ENCODE data around the gene FOXN1. TPM values are rescaled to one million over a fixed set of nuclear protein-coding genes. Genes with fewer than 3 reads are reported as not detected.

Gene FOXN1
- total RNA-seq, 2 experiments from 2014 or later: not detected

- ChIA-PET CTCF (interaction anchor here (1.0 to 1.5 kb wide), 2 partner anchors 83 to 114 kb away, joined by 3 read pairs; no protein-coding TSS in a partner anchor), POLR2A (no interaction called here)
These were observed 7.3 kb upstream of the FOXN1 start for GRCh38 chr17:28498652-28499363.

GRCh38 chr17:28499364-28499664 lies 6.8 kb upstream of the FOXN1 start:
- ChIA-PET CTCF (interaction anchor here (1.0 to 1.5 kb wide), 2 partner anchors 82 to 113 kb away, joined by 3 read pairs; no protein-coding TSS in a partner anchor), POLR2A (no interaction called here)

DNA sequence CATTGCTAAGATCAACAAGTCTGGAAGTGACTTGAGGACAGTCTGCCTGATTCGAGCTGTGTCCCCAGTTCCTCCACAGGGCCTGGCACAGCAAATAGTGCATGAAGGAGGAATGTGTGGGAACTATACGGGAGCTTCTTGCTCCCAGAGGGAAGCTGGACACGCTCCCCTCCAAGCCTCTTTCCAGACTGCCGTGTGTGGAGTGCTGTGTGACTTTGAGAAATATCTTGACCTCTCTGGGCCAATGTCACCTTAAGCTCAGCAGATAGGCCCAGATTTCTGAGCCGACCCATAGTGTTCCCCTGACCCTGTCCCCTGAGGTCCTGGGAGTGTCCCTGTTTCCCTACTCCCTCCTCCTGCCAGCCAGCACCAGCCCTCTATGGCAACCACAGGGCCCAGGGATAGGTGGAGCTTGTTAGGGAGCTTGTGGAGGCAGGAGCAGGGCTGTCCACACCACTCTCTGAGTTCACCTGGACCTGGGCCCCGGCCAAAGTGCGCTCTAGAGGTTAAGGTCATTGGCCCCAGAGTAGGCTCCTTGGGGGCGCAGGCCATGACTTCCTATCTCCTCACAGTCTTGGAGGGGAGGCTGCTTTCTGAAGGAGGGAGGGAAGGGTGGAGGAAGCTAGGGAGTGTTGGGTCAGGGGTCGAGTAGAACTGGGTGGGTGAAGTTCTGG lies 6.3 kb upstream of the FOXN1 start:
- ChIA-PET POLR2A (no interaction called here), CTCF (interaction anchor here (1.5 kb wide), 1 partner anchor 113 kb away, joined by 3 read pairs; no protein-coding TSS in a partner anchor)

- ChIA-PET POLR2A (no interaction called here), CTCF (no interaction called here)
These were observed 5.3 kb upstream of the FOXN1 start for GRCh38 chr17:28500712-28501379.

DNA sequence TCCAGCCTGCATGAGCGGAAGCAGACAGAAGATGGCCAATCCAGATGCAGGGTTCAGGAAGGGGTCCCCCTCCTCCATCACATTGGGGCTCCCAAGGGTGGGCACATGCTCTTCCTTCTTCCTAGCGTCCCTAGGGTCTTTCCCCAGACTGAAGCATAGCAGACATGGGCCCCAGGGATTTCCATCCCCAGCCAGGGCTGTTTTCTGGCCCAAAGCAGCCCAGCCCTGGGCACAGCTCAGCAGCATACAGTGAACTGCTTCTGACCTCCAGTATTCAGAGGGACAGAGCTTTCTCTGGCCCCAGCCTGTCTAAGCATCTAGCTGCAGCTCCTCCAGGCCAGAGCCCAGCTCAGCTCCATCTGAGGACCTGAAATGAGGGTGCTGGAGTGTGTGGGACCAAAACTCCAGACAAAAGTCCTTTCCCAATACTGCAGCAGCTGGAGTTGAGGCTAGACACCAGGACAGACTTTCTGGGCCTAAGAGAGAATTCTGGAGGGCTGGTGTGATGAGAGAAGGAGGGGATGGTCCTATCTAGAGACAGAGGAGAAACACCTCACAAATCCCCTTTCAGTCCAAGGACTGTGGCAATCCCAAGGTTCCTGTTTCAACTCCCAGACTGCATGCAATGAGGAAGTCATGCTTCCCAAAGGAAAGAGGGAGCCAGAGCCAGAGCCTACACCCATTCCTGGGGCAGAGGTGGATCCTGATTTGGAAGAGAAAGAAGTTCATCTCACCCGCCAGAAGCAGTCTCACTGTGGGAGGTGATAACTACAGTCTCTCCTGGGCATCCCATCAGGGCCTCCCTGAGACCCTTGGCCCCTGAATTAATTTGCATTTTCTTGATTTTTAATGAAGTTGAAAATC lies 4.5 kb upstream of the FOXN1 start:
- POLR2A ChIA-PET: no interaction called here
- CTCF ChIA-PET: interaction anchor here (1.7 kb wide), 1 partner anchor 39 kb away, joined by 4 read pairs; no protein-coding TSS in a partner anchor

DNA sequence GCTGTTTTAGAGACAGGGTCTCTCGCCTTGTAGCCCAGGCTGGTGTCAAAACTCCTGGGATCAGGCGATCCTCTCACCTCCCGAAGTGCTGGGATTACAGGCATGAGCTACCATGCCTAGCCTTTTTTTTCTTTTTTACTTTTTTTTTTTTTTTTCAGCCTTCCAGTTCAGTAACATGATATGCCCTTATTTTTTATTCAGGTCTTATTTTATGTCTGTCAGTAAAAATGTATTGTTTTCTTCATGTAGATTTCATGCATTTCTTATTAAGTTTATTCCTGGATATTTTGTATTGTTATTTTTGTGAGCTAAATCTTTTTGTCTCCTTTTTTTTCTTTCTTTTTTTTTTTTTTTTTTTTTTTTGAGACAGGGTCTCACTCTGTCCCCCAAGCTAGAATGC lies 2.7 kb upstream of the FOXN1 start:
- ChIA-PET POLR2A (no interaction called here), CTCF (interaction anchor here (1.4 kb wide), 1 partner anchor 8 kb away, joined by 3 read pairs; no protein-coding TSS in a partner anchor)

DNA sequence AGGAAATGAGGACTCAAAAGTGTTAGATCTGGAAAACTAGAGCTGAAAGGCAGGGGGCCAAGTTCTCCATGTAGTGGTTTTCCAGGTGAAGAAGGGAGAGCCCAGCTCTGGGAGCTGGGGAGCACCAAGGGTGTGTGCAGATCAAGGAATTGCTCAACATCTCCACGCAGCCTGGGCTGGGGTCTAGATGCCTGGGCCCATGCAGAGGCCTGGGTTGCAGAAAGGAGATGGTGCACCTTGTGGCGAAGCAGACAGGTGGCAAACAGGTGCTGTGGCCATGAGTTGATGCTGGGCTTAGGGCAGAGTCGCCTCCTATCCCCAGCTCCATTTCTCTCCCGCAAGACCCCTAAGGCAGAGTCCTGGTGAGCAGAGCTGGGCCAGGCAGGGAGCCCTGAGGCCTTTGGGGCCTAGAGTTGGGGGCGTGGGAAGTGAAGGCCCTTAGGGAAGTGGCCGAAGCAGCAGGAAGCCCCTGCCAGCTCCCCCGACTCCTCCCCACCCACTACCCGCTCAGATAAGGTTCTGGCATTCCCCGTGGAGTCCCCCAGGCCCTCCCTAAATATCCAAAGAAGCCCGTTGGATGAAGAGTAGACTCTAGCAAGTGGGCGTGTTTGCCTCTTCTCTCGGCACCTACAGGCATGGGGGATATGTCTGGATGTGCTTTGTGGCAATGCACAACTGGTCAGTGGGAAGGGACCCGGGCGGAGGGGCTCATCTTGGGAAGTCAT lies 777 bp downstream of the FOXN1 start:
- POLR2A ChIA-PET: no interaction called here
- CTCF ChIA-PET: interaction anchor here (0.7 kb wide), 1 partner anchor 46 kb away, joined by 3 read pairs; no protein-coding TSS in a partner anchor

- ChIA-PET CTCF (no interaction called here), POLR2A (no interaction called here)
These were observed 1.5 kb downstream of the FOXN1 start for GRCh38 chr17:28507567-28508203.

GRCh38 chr17:28508211-28508724 lies 2.1 kb downstream of the FOXN1 start:
- POLR2A ChIA-PET: no interaction called here

GRCh38 chr17:28509789-28510188 lies 3.6 kb downstream of the FOXN1 start:
- ChIA-PET POLR2A (no interaction called here), CTCF (interaction anchor here (0.5 kb wide), 1 partner anchor 125 kb away, joined by 3 read pairs; no protein-coding TSS in a partner anchor)

More at GRCh38 chr17:28508211-28508724, 2.1 kb downstream of the FOXN1 start:
- CTCF ChIA-PET: no interaction called here

DNA sequence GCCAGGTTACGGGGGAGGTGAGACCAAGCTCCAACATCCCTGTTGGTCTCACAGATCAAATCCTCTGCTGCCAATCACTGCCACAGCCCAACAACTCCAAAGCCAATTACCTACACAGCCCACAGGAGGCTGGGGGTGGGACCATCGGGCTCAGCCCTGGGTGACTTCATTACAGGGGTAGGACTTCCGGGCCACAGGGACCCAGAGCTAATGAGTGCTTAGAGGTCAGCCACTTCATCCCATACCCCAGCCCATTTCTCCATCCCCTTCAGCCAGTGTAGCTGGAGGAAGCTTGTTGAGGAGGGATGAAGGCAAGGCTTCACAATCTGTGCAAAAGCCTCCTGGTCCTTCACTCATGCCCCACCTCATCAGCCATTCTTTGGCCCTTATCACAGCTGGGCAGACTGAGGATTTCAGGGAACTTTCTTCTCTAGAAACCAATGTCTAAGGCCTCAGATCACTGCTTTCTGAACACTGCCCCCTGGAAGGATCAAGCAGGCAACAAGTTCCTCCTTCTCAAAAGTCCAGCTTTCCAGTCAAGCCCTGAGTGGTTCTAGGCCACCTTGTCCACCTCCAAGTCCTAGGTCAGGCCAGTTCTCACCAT lies 5.8 kb downstream of the FOXN1 start:
- ChIA-PET POLR2A (no interaction called here), CTCF (interaction anchor here (0.7 kb wide), 1 partner anchor 28 kb away, joined by 3 read pairs; no protein-coding TSS in a partner anchor)

GRCh38 chr17:28513476-28513875 lies 7.3 kb downstream of the FOXN1 start:
- POLR2A ChIA-PET: no interaction called here
- CTCF ChIA-PET: interaction anchor here (0.7 kb wide), 1 partner anchor 24 kb away, joined by 3 read pairs; no protein-coding TSS in a partner anchor

DNA sequence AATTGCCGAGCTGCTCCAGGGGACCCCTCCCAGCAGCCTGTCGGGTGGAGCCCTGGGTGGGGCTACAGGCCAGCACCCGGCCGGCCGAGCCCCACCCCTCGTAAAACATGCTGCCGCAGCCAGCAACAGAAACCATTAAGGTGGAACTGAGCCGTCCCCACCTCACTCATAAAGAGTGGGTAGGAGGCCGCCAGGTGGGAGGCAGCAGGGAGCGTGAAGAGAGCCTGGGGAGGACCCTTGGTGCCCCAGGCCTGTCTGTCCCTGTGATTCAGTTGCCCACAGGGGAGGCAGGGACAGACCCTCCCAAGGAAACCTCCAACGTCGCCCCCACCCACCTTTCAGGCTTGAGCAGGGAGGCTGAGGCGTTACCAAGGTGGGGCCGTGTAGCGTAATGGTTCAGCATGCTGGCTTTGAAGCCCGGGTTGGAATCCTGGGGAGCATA lies 8.4 kb downstream of the FOXN1 start:
- CTCF ChIA-PET: no interaction called here
- POLR2A ChIA-PET: no interaction called here

- CTCF ChIA-PET: no interaction called here
- POLR2A ChIA-PET: no interaction called here
These were observed 9.4 kb downstream of the FOXN1 start for GRCh38 chr17:28515518-28515917.

DNA sequence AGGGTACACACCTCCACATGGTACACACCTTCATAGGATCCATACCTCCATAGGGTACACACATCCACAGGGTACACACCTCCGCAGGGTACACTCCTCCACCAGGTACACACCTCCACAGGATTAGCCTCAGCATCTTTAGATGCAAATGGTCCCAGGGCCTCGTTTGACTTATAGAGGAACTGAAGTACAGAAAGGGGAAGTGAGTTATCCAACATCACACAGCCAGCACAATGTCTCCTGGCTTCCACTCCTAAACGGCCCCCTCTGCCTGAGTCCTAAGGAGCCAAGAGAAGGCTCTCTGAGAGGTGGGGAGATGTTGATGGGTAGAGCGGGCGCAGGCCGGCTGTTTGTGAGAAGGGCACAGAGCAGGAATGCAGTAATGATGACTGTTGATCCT lies 12.0 kb downstream of the FOXN1 start:
- ChIA-PET POLR2A (no interaction called here), CTCF (no interaction called here)

- ChIA-PET CTCF (no interaction called here), POLR2A (no interaction called here)
These were observed 12.4 kb downstream of the FOXN1 start for GRCh38 chr17:28518578-28518977.

GRCh38 chr17:28519236-28519635 lies 13.1 kb downstream of the FOXN1 start:
- POLR2A ChIA-PET: interaction anchor here (0.7 kb wide), 1 partner anchor 319 kb away, joined by 3 read pairs; no protein-coding TSS in a partner anchor
- CTCF ChIA-PET: no interaction called here

GRCh38 chr17:28520687-28521086 lies 14.5 kb downstream of the FOXN1 start:
- POLR2A ChIA-PET: no interaction called here
- CTCF ChIA-PET: no interaction called here
